Loucy (cell line): ENCODE measurements around the gene CROCC2.

Experiments
- H2AFZ ChIP-seq: fragments of 200-600 bp; sonication (generic); 2 replicates; pipeline ENCODE4 v1.6.0; 2016; ENCODE audit warnings: antibody characterized with exemption, mild to moderate bottlenecking, low read length, moderate library complexity
- H3F3A ChIP-seq: fragments of 200-600 bp; 2 replicates; pipeline ENCODE4 v1.6.0; 2016; ENCODE audit warnings: antibody characterized with exemption, low read depth, mild to moderate bottlenecking
- H3K27me3 ChIP-seq: fragments of 200-600 bp; sonication (generic); 2 replicates; pipeline ENCODE4 v1.6.1; 2014; ENCODE audit warnings: low read length, mild to moderate bottlenecking; ENCODE audit not compliant: insufficient read depth, poor library complexity, severe bottlenecking
- H3K36me3 ChIP-seq: fragments of 200-600 bp; sonication (generic); 2 replicates; pipeline ENCODE4 v1.6.1; 2016; ENCODE audit warnings: low read length; ENCODE audit not compliant: insufficient read depth
- H3K4me1 ChIP-seq: fragments of 200-600 bp; sonication (generic); 2 replicates; pipeline ENCODE4 v1.5.1; 2014; ENCODE audit warnings: low read length, mild to moderate bottlenecking; ENCODE audit not compliant: insufficient read depth, poor library complexity, severe bottlenecking
- H3K4me2 ChIP-seq: fragments of 200-600 bp; sonication (generic); 2 replicates; pipeline ENCODE4 v1.6.0; 2014; ENCODE audit warnings: antibody characterized with exemption, low read length, low read depth, mild to moderate bottlenecking; ENCODE audit not compliant: poor library complexity, severe bottlenecking
- H3K4me3 ChIP-seq: fragments of 200-600 bp; sonication (generic); 2 replicates; pipeline ENCODE4 v1.5.1; 2014; ENCODE audit warnings: low read length, mild to moderate bottlenecking, mixed read lengths; ENCODE audit not compliant: poor library complexity, severe bottlenecking
- H3K79me2 ChIP-seq: fragments of 200-600 bp; sonication (generic); 2 replicates; pipeline ENCODE4 v1.6.1; 2014; ENCODE audit warnings: low read length; ENCODE audit not compliant: insufficient read depth
- H3K9ac ChIP-seq: fragments of 200-600 bp; sonication (generic); 2 replicates; pipeline ENCODE4 v1.6.0; 2014; ENCODE audit warnings: mild to moderate bottlenecking, low read depth, low read length, moderate library complexity; ENCODE audit not compliant: poor library complexity, severe bottlenecking
- H3K9me2 ChIP-seq: fragments of 200-600 bp; sonication (generic); replicated peaks from 2 replicates; pipeline ENCODE4 v1.6.1; 2016; ENCODE audit warnings: low read depth, low read length, mixed read lengths
- H3K9me3 ChIP-seq: fragments of 200-600 bp; sonication (generic); 2 replicates; pipeline ENCODE4 v1.6.1; 2014; ENCODE audit warnings: mild to moderate bottlenecking, antibody characterized with exemption, low read length, low read depth; ENCODE audit not compliant: insufficient read depth
- H4K20me1 ChIP-seq: fragments of 200-600 bp; sonication (generic); 2 replicates; pipeline ENCODE4 v1.6.0; 2014; ENCODE audit warnings: antibody characterized with exemption, low read length, mild to moderate bottlenecking; ENCODE audit not compliant: insufficient read depth, poor library complexity, severe bottlenecking
- EZH2phosphoT487 ChIP-seq: fragments of 200-600 bp; IDR thresholded peaks from 2 replicates; pipeline ENCODE4 v1.6.1; 2018; ENCODE audit warnings: antibody characterized with exemption, mild to moderate bottlenecking, moderate library complexity, borderline replicate concordance
- TF ChIP-seq, protein P1 (sequence below): fragments of 200-600 bp; sonication (generic); conservative IDR thresholded peaks from 2 replicates; pipeline ENCODE4 v1.5.1; 2014; ENCODE audit warnings: mild to moderate bottlenecking, antibody characterized with exemption, low read length

CROCC2 gene

DNA sequence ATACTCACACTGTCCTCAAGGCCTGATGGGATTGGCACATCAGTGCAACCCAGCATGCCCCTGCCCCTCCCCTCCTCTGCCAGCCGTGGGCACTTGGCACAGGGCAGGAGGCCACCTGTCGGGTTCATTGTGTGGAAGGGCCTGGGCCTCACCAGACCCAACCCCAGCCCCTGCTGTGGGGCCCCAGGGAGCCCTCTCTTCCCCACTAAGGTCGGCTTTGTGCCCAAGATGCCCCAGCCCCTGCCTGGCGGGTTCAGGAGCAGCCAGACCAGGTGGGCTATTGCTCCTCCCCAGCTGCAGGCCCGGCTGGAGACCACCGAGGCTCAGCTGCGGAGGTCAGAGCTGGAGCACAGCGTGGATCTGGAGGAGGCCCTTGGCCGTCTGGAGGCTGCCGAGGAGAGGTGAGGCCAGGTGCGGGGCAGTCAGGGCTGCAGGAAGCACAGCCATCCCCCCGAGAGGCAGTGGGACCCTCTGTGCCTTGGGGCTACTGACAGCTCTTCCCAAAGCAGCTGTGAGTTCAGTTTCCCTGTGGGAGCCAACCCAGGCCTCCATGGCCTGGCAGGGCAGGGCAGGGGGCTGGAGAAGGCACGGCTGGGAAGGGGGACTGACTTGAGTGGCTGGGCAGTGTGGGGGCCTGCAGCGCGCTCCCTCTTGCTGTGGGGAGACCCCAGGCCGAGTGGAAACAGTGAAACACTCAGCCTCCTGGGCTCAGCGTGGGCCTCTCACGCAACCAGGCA lies 16.3 kb downstream of the CROCC2 start:
- H2AFZ ChIP-seq: no peak overlapping the region
- no peak for TF ChIP-seq EZH2phosphoT487
- TF ChIP-seq, protein P1, sequence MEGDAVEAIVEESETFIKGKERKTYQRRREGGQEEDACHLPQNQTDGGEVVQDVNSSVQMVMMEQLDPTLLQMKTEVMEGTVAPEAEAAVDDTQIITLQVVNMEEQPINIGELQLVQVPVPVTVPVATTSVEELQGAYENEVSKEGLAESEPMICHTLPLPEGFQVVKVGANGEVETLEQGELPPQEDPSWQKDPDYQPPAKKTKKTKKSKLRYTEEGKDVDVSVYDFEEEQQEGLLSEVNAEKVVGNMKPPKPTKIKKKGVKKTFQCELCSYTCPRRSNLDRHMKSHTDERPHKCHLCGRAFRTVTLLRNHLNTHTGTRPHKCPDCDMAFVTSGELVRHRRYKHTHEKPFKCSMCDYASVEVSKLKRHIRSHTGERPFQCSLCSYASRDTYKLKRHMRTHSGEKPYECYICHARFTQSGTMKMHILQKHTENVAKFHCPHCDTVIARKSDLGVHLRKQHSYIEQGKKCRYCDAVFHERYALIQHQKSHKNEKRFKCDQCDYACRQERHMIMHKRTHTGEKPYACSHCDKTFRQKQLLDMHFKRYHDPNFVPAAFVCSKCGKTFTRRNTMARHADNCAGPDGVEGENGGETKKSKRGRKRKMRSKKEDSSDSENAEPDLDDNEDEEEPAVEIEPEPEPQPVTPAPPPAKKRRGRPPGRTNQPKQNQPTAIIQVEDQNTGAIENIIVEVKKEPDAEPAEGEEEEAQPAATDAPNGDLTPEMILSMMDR: no peak
- H3K36me3 ChIP-seq: no peaks in the 10 kb centered on the region
- H3K9me2 ChIP-seq: no peaks in the 10 kb centered on the region
- no peak overlapping the region for H3K9ac ChIP-seq
- no peaks in the 10 kb centered on the region for H3F3A ChIP-seq
- no peaks in the 10 kb centered on the region for H3K9me3 ChIP-seq
- no peaks in the 10 kb centered on the region for H3K79me2 ChIP-seq
- no peak overlapping the region for H3K4me2 ChIP-seq
- H3K4me3 ChIP-seq: no peak overlapping the region
- H3K27me3 ChIP-seq: no peaks in the 10 kb centered on the region
- H3K4me1 ChIP-seq: no peaks in the 10 kb centered on the region
- H4K20me1 ChIP-seq: no peaks in the 10 kb centered on the region

DNA sequence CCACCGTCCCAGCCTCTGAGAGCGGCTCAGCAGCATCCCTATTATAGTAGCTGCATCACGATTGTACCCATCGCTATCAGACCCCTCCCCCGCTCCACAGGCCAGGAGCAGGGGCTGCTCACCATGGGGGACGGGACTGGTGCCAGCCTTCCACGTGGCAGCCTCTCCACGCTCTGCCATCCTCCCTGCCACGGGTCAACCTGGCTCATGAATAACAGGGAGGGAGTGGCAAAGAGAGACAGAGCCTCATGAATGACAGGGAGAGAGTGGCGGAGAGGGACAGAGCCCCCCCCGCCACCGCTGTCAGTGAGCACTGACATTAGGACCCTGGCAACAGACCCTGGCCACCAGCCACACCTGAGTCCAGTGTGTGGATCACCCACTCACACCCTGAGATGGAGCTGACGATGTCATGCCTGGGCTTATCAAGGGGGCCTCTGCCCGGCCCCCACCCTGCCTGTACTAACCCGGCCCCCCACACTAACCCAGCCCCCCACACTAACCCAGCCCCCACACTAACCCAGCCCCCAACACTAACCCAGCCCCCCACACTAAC lies 16.9 kb downstream of the CROCC2 start:
- H3K79me2 ChIP-seq: no peaks in the 10 kb centered on the region
- H2AFZ ChIP-seq: no peak overlapping the region
- H4K20me1 ChIP-seq: no peaks in the 10 kb centered on the region
- no peak overlapping the region for H3K9ac ChIP-seq
- no peak overlapping the region for H3K4me2 ChIP-seq
- H3K4me1 ChIP-seq: no peaks in the 10 kb centered on the region
- H3K27me3 ChIP-seq: no peaks in the 10 kb centered on the region
- H3K4me3 ChIP-seq: no peak overlapping the region
- TF ChIP-seq, protein P1: no peak
- no peak for TF ChIP-seq EZH2phosphoT487
- H3F3A ChIP-seq: no peaks in the 10 kb centered on the region
- H3K9me3 ChIP-seq: no peaks in the 10 kb centered on the region
- no peaks in the 10 kb centered on the region for H3K9me2 ChIP-seq
- no peaks in the 10 kb centered on the region for H3K36me3 ChIP-seq

DNA sequence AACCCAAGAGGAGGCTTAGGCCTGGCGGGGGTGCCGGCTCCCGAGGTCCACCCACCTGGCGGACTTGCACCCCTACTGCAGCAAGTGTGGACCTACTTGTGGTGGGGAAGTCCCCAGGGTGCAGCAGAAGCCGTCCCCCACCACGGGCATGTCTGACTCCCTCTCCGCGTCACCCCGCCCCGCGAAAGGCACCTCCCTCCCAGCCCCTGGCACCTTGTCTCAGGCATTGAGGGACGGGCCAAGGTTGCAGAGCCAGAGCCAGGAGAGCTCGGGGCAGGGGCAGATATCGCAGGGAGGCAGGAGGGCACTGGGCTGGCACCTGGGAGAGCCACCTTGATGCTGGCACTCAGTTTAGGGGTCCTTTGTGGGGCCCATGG lies 19.0 kb downstream of the CROCC2 start:
- Histone ChIP-seq H3K79me2 (no peaks in the 10 kb centered on the region), H3K4me1 (no peaks in the 10 kb centered on the region), H3K36me3 (no peaks in the 10 kb centered on the region), H3K4me2 (no peak overlapping the region), H3K27me3 (no peaks in the 10 kb centered on the region), H3F3A (no peaks in the 10 kb centered on the region), H3K9me3 (no peaks in the 10 kb centered on the region), H2AFZ (no peak overlapping the region), H3K4me3 (no peak overlapping the region), H3K9me2 (no peaks in the 10 kb centered on the region), H4K20me1 (no peaks in the 10 kb centered on the region), H3K9ac (no peak overlapping the region)
- TF ChIP-seq EZH2phosphoT487: no peak
- TF ChIP-seq, protein P1: no peak
